ENCODE measurements around the gene REXO5. TPM values are rescaled to one million over a fixed set of nuclear protein-coding genes. Genes with fewer than 3 reads are reported as not detected.

Gene REXO5
- total and polyA plus RNA-seq, 2 of the 13 experiments (the other 11 are each of a cell fraction or from before 2014, with no cell fraction given) = 5.9 to 13.1 TPM

DNA sequence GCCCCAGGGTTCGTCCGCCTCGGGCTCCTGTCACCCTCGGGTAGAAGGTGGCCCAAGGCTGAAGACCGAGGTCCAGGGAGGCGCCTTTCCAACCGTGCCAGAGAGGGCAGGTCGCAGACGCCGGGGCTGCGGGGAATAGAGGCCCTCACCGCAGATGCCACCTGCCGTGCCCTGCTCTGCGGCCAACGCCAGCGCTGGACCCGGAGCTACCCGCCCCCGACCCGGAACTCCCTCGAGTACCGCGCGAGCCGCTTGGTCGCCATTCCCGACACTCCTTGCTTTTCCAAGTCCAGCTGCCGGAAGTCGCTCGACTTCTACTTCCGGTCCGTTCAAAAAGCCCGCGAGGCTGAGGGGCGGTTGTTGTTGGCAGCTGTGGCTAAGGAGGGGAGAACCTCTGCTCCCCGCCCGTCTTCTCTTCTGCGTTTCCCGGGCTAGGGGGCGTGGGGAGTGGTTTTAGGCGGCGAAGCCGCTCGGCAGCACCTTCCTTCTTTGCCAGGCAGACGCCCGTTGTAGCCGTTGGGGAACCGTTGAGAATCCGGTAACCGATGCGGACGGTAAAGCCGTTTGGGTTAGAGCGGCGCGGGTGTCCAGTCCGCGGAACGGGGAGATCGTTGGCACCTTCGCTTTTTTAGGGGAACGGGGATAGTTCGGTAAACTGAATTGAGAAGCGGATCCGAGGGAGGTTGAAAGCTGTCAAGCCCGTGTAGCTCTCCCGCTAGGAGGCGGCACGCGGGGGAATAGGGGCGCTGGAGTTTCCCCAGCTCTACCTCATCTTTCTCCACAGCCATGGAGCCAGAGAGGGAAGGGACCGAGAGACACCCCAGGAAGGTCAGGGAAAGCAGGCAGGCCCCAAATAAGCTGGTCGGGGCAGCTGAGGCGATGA lies at the start of gene REXO5, which contains the start of gene ERI2 (continued):
- TF ChIP-seq, protein P1, sequence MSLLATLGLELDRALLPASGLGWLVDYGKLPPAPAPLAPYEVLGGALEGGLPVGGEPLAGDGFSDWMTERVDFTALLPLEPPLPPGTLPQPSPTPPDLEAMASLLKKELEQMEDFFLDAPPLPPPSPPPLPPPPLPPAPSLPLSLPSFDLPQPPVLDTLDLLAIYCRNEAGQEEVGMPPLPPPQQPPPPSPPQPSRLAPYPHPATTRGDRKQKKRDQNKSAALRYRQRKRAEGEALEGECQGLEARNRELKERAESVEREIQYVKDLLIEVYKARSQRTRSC (CRISPR knock-in tag; IDR thresholded peaks at IDR 0.05; ENCODE audit: low read depth) = peak; percentile 96
- TF ChIP-seq, protein P2, sequence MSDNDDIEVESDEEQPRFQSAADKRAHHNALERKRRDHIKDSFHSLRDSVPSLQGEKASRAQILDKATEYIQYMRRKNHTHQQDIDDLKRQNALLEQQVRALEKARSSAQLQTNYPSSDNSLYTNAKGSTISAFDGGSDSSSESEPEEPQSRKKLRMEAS (IDR thresholded peaks at IDR 0.05) = peak; percentile 94
- TF ChIP-seq RARA (CRISPR knock-in tag; IDR thresholded peaks at IDR 0.05) = peak; percentile 65
- peak; percentile 89 for TF ChIP-seq SP4 (CRISPR knock-in tag; IDR thresholded peaks at IDR 0.05)
- peak; percentile 89; the same call in 1 of the 2 replicates for TF ChIP-seq FOXJ3 (CRISPR knock-in tag; IDR thresholded peaks at IDR 0.05; ENCODE audit: borderline replicate concordance)
- TF ChIP-seq MAFG (CRISPR knock-in tag; IDR thresholded peaks at IDR 0.05) = no peak
- TF ChIP-seq MIXL1 (CRISPR knock-in tag; IDR thresholded peaks at IDR 0.05) = peak; percentile 65
- TF ChIP-seq, protein P3, sequence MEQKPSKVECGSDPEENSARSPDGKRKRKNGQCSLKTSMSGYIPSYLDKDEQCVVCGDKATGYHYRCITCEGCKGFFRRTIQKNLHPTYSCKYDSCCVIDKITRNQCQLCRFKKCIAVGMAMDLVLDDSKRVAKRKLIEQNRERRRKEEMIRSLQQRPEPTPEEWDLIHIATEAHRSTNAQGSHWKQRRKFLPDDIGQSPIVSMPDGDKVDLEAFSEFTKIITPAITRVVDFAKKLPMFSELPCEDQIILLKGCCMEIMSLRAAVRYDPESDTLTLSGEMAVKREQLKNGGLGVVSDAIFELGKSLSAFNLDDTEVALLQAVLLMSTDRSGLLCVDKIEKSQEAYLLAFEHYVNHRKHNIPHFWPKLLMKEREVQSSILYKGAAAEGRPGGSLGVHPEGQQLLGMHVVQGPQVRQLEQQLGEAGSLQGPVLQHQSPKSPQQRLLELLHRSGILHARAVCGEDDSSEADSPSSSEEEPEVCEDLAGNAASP (CRISPR knock-in tag; IDR thresholded peaks at IDR 0.05; ENCODE audit: borderline replicate concordance) = peak; percentile 53; the same call in 1 of the 2 replicates
- peak; percentile 42; the same call in 1 of the 2 replicates for TF ChIP-seq HMG20B (CRISPR knock-in tag; conservative IDR thresholded peaks at IDR 0.05)
- TF ChIP-seq, protein P4, sequence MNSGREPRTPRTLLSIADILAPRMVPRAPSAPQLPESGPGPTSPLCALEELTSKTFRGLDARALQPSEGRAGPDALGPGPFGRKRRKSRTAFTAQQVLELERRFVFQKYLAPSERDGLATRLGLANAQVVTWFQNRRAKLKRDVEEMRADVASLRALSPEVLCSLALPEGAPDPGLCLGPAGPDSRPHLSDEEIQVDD (CRISPR knock-in tag; IDR thresholded peaks at IDR 0.05; ENCODE audit: borderline replicate concordance) = peak; percentile 91; the same call in 1 of the 2 replicates
- no peak for TF ChIP-seq NCOA5 (CRISPR knock-in tag; IDR thresholded peaks at IDR 0.05)
- peak; percentile 99 for TF ChIP-seq GABPB1 (CRISPR knock-in tag; IDR thresholded peaks at IDR 0.05)
- peak; percentile 99 for TF ChIP-seq POLR2G (IDR thresholded peaks at IDR 0.05; ENCODE audit: low read depth, low read length)
- TF ChIP-seq HNRNPL (IDR thresholded peaks at IDR 0.05; ENCODE audit: low read depth, low read length) = peak; percentile 97
- TF ChIP-seq ZNF720 (CRISPR knock-in tag; IDR thresholded peaks at IDR 0.05) = no peak; the same call in none of the 2 replicates
- TF ChIP-seq GATAD2A (CRISPR knock-in tag; IDR thresholded peaks at IDR 0.05) = peak; percentile 68
- TF ChIP-seq ZFAT (CRISPR knock-in tag; conservative IDR thresholded peaks at IDR 0.05) = peak; percentile 63; the same call in 1 of the 2 replicates
- TF ChIP-seq, protein P5, sequence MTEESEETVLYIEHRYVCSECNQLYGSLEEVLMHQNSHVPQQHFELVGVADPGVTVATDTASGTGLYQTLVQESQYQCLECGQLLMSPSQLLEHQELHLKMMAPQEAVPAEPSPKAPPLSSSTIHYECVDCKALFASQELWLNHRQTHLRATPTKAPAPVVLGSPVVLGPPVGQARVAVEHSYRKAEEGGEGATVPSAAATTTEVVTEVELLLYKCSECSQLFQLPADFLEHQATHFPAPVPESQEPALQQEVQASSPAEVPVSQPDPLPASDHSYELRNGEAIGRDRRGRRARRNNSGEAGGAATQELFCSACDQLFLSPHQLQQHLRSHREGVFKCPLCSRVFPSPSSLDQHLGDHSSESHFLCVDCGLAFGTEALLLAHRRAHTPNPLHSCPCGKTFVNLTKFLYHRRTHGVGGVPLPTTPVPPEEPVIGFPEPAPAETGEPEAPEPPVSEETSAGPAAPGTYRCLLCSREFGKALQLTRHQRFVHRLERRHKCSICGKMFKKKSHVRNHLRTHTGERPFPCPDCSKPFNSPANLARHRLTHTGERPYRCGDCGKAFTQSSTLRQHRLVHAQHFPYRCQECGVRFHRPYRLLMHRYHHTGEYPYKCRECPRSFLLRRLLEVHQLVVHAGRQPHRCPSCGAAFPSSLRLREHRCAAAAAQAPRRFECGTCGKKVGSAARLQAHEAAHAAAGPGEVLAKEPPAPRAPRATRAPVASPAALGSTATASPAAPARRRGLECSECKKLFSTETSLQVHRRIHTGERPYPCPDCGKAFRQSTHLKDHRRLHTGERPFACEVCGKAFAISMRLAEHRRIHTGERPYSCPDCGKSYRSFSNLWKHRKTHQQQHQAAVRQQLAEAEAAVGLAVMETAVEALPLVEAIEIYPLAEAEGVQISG (CRISPR knock-in tag; IDR thresholded peaks at IDR 0.05) = peak; percentile 95
- TF ChIP-seq SMAD3 (CRISPR knock-in tag; IDR thresholded peaks at IDR 0.05) = peak; percentile 98
- TF ChIP-seq CHD4 (IDR thresholded peaks at IDR 0.05; ENCODE audit: borderline replicate concordance, low read length) = no peak
- peak; percentile 84 for TF ChIP-seq HDAC2 (CRISPR knock-in tag; IDR thresholded peaks at IDR 0.05)
- no peak for TF ChIP-seq SOX13 (IDR thresholded peaks at IDR 0.05)
- TF ChIP-seq SOX13 (CRISPR knock-in tag; conservative IDR thresholded peaks at IDR 0.05 in 1 of 2, IDR thresholded peaks at IDR 0.05 in 1 of 2) = peak in 1 of 2 experiments; percentile 59; a peak in 1 of 4 replicates
- peak; percentile 98 for TF ChIP-seq ZNF713 (CRISPR knock-in tag; IDR thresholded peaks at IDR 0.05)
- TF ChIP-seq RBFOX2 (IDR thresholded peaks at IDR 0.05; ENCODE audit: low read depth, low read length) = peak; percentile 99
- no peak; the same call in none of the 2 replicates for TF ChIP-seq ZSCAN25 (CRISPR knock-in tag; IDR thresholded peaks at IDR 0.05)

Measured in HepG2 (cell line).